ENCODE results near the gene HEATR5A.
"Not testable (repeated sequence)": the region's sequence is repeated elsewhere in the genome, so short reads cannot be mapped to it uniquely, and the experiment has no call there.

The HEATR5A gene

GRCh38 chr14:31420319-31421111 is at the start of gene HEATR5A:
TSS of gene HEATR5A (minus strand) at chr14:31420550. CDS start at chr14:31402975, 17,575 bp downstream.
- DNase-seq (ENCODE audit: low spot score) = peak; percentile 91

GRCh38 chr14:31466554-31466953 is 46.2 kb upstream of the HEATR5A start:
- DNase-seq (ENCODE audit: low spot score) = no peak

- no peak for DNase-seq (ENCODE audit: low spot score)
Measured at GRCh38 chr14:31465111-31465510, 44.8 kb upstream of the HEATR5A start.

GRCh38 chr14:31462450-31462849 is 42.1 kb upstream of the HEATR5A start:
- not testable (repeated sequence) for DNase-seq (ENCODE audit: low spot score)

- no peak for DNase-seq (ENCODE audit: low spot score)
Measured at GRCh38 chr14:31461545-31461944, 41.2 kb upstream of the HEATR5A start.

GRCh38 chr14:31457665-31458659 is 37.6 kb upstream of the HEATR5A start:
- no peak for DNase-seq (ENCODE audit: low spot score)

- DNase-seq (ENCODE audit: low spot score) = peak; percentile 93
Measured at GRCh38 chr14:31456841-31457664, 36.7 kb upstream of the HEATR5A start, which contains the start of gene DTD2. TSS of gene DTD2 (minus strand) at chr14:31457506. CDS start at chr14:31457393, 113 bp downstream.

GRCh38 chr14:31449971-31450610 is 29.7 kb upstream of the HEATR5A start:
- peak; percentile 23 for DNase-seq (ENCODE audit: low spot score)

GRCh38 chr14:31449136-31449535 is 28.8 kb upstream of the HEATR5A start:
- no peak for DNase-seq (ENCODE audit: low spot score)

GRCh38 chr14:31445703-31446102 is 25.4 kb upstream of the HEATR5A start:
- DNase-seq (ENCODE audit: low spot score) = no peak

GRCh38 chr14:31442284-31442683 is 21.9 kb upstream of the HEATR5A start:
- no peak for DNase-seq (ENCODE audit: low spot score)

- no peak for DNase-seq (ENCODE audit: low spot score)
Measured at GRCh38 chr14:31441273-31442111, 21.1 kb upstream of the HEATR5A start.

GRCh38 chr14:31440280-31440679 is 19.9 kb upstream of the HEATR5A start:
- no peak for DNase-seq (ENCODE audit: low spot score)

GRCh38 chr14:31439561-31439960 is 19.2 kb upstream of the HEATR5A start:
- DNase-seq (ENCODE audit: low spot score) = no peak

- not testable (repeated sequence) for DNase-seq (ENCODE audit: low spot score)
Measured at GRCh38 chr14:31437045-31437691, 16.8 kb upstream of the HEATR5A start.

GRCh38 chr14:31435276-31435675 is 14.9 kb upstream of the HEATR5A start:
- DNase-seq (ENCODE audit: low spot score) = no peak

GRCh38 chr14:31430634-31431264 is 10.4 kb upstream of the HEATR5A start:
- no peak for DNase-seq (ENCODE audit: low spot score)

- no peak for DNase-seq (ENCODE audit: low spot score)
Measured at GRCh38 chr14:31429791-31430190, 9.4 kb upstream of the HEATR5A start.

- DNase-seq (ENCODE audit: low spot score) = no peak
Measured at GRCh38 chr14:31428011-31428410, 7.7 kb upstream of the HEATR5A start.

Measured in CD4-positive, alpha-beta T cell treated with Interleukin-15 for 4 hours (primary cell).